Naive thymus-derived CD4-positive, alpha-beta T cell (primary cell): ENCODE results near the gene ZNF223. TPM values are rescaled to one million over a fixed set of nuclear protein-coding genes. Genes with fewer than 3 reads are reported as not detected.

Experiments
- ATAC-seq: fragments of 150-1000 bp; cut with Tn5 transposase; 2 replicates; pipeline ENCODE4 v1.10.0; 2021; ENCODE audit warnings: mild to moderate bottlenecking, moderate library complexity
- CTCF ChIA-PET: fragments of 350-600 bp; sonication (Branson Sonifier 250); formaldehyde crosslinking; loops from one replicate; lab custom pipeline; 2021; ENCODE audit warnings: antibody characterized with exemption; lab: Charles Lee
- POLR2A ChIA-PET: fragments of 350-600 bp; sonication (Branson Sonifier 250); formaldehyde crosslinking; loops from one replicate; lab custom pipeline; 2021; ENCODE audit warnings: antibody characterized with exemption, inconsistent platforms; lab: Charles Lee
- DNase-seq, 9 donors: peaks; one replicate each; pipeline versions ENCODE4 v3.0.0 to v3.0.0-alpha.2; 2020 to 2022; ENCODE audit warnings: mixed read lengths in 1 of 9
- H3K27ac ChIP-seq: one replicate; pipeline ENCODE4 v1.7.0; 2013; ENCODE audit warnings: mild to moderate bottlenecking, low read depth, low read length, moderate library complexity
- H3K27me3 ChIP-seq, 2 donors: one replicate each; pipeline ENCODE4 v1.7.0; 2013; ENCODE audit warnings: low read length in 2 of 2, mild to moderate bottlenecking in 2 of 2, moderate library complexity in 2 of 2; ENCODE audit not compliant: control insufficient read depth in 2 of 2, insufficient read depth in 2 of 2
- H3K36me3 ChIP-seq, 3 experiments: 1 replicate in 2 of 3; 2 replicates in 1 of 3; pipeline ENCODE4 v1.7.0; 2013; ENCODE audit warnings: low read length in 3 of 3, mild to moderate bottlenecking in 3 of 3, moderate library complexity in 1 of 3; ENCODE audit not compliant: insufficient read depth in 3 of 3, control insufficient read depth in 2 of 3
- H3K4me1 ChIP-seq, 2 donors: one replicate each; pipeline ENCODE4 v1.7.0; 2013; ENCODE audit warnings: low read length in 2 of 2, mild to moderate bottlenecking in 2 of 2, moderate library complexity in 1 of 2; ENCODE audit not compliant: control insufficient read depth in 2 of 2, insufficient read depth in 2 of 2
- H3K4me3 ChIP-seq: 2 replicates; pipeline ENCODE4 v1.7.0; 2013; ENCODE audit warnings: mild to moderate bottlenecking, low read length
- H3K9me3 ChIP-seq, 3 experiments: 1 replicate in 2 of 3; 2 replicates in 1 of 3; pipeline ENCODE4 v1.7.0; 2013; ENCODE audit warnings: low read length in 3 of 3; ENCODE audit not compliant: control insufficient read depth in 2 of 3
- H3K27ac Mint-ChIP-seq, 9 donors: one replicate each; pipeline ENCODE4 v1.8.0; 2020 to 2022; ENCODE audit warnings: mixed read lengths in 9 of 9, mild to moderate bottlenecking in 8 of 9, moderate library complexity in 5 of 9, inconsistent platforms in 2 of 9
- H3K27me3 Mint-ChIP-seq, 5 donors: one replicate each; pipeline ENCODE4 v1.8.0; 2021 to 2022; ENCODE audit warnings: mixed read lengths in 5 of 5, mild to moderate bottlenecking in 1 of 5
- H3K36me3 Mint-ChIP-seq, 5 donors: one replicate each; pipeline ENCODE4 v1.8.0; 2020 to 2022; ENCODE audit warnings: mixed read lengths in 5 of 5, mild to moderate bottlenecking in 3 of 5, inconsistent platforms in 1 of 5
- H3K4me1 Mint-ChIP-seq, 7 donors: one replicate each; pipeline ENCODE4 v1.8.0; 2020 to 2022; ENCODE audit warnings: mixed read lengths in 7 of 7, mild to moderate bottlenecking in 3 of 7, inconsistent platforms in 1 of 7
- H3K4me3 Mint-ChIP-seq, 10 donors: one replicate each; pipeline ENCODE4 v1.8.0; 2020 to 2022; ENCODE audit warnings: mild to moderate bottlenecking in 10 of 10, mixed read lengths in 10 of 10, moderate library complexity in 6 of 10, inconsistent platforms in 2 of 10
- H3K9me3 Mint-ChIP-seq, 11 donors: one replicate each; pipeline ENCODE4 v1.8.0; 2020 to 2022; ENCODE audit warnings: mixed read lengths in 11 of 11, mild to moderate bottlenecking in 4 of 11, inconsistent platforms in 1 of 11, moderate library complexity in 1 of 11
- intact Hi-C, 2 donors: fragments of 100-400 bp; cut with micrococcal nuclease; formaldehyde crosslinking; loops; one replicate each; pipeline ENCODE4 v1.15.1; 2023
- polyA plus RNA-seq, 2 donors: library from polyadenylated mRNA; unstranded; fragments of 300-500 nt; fragmentation: Illumina TruSeq; gene quantifications; one replicate each; pipeline ENCODE4 v1.2.3, GENCODE V29; 2021
- total RNA-seq, 6 experiments: library from RNA in 5 of 6; stranded (reverse) in 5 of 6; gene quantifications; 1 replicate in 5 of 6; 2 replicates in 1 of 6; pipeline ENCODE4 v1.2.3 and lab custom pipeline; 2021 to 2026

The ZNF223 gene
- total and polyA plus RNA-seq, 7 experiments from 2014 or later, result 0.15 to 8.7 (median 2.3) TPM

GRCh38 chr19:44092108-44092507, 40.3 kb downstream of the ZNF223 start:
- no peak overlapping the region for H3K27ac Mint-ChIP-seq
- H3K4me3 ChIP-seq, result no peak overlapping the region
- peaks cover 12 to 24% (median 16%) of the 10 kb centered on the region in 7 donors for H3K4me1 Mint-ChIP-seq
- no peak overlapping the region for H3K27ac ChIP-seq
- H3K36me3 Mint-ChIP-seq, result peaks cover 4 to 24% (median 23%) of the 10 kb centered on the region in 5 donors
- no peaks in the 10 kb centered on the region for H3K9me3 ChIP-seq
- ATAC-seq (no peak), DNase-seq (no peak)
- peaks cover 10 to 12% of the 10 kb centered on the region in 2 donors for H3K4me1 ChIP-seq
- peaks cover 0 to 6% (median 0%) of the 10 kb centered on the region in 11 donors for H3K9me3 Mint-ChIP-seq
- no peaks in the 10 kb centered on the region for H3K27me3 Mint-ChIP-seq
- POLR2A ChIA-PET, result no interaction called here
- peaks cover 1 to 16% (median 4%) of the 10 kb centered on the region in 3 experiments for H3K36me3 ChIP-seq
- intact Hi-C loops, result loop anchor here in 1 of 2 donors (10.0 kb wide), 1 partner anchor 337 kb away; the partner anchor contains the start of gene SMG9
- H3K27me3 ChIP-seq, result no peaks in the 10 kb centered on the region
- H3K4me3 Mint-ChIP-seq, result no peak overlapping the region
- CTCF ChIA-PET, result interaction anchor here (0.6 kb wide), 1 partner anchor 21 kb away, joined by 5 read pairs; no protein-coding TSS in a partner anchor

DNA sequence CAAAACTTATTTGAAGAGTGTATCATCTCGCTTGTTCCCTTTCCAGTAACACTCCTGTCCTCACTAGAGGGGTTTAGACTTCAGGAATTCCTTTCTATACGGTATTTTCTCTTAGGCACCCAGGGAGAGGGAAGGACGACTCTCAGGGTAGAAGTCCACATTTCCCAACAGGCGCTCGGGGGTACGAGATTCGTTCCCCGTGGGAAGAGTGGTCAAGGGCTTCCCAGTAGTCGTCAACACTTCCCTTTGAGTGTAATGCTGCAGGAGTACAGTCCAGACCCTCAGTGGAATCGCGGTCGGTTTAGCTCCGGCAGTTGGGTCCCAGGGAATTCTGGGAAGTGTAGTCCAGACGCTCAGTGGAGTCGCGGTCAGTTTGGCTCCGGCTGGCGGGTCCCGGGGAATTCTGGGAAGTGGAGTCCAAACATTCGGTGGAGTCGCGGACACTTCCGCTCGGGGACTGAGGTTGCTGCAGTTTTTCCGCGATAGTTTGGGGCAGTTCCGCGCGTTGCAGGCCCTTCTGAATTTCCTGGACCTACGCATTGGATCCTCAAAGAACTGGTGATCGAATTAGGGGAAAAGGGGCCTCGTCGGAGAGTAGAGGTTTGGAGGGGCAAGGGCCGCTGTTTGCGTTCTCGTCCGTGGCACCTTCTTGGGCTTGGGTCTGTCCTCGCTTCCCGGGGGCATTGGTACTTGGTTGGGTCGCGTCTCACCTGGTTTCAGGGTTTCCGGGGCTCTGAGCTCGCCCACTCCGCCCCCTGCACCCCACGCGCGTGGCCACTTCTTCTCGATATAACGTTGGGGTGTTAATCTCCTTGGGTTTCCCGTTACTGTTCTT, 42.3 kb downstream of the ZNF223 start, which contains the start of gene ZNF224:
TSS of gene ZNF224 (plus strand) at position 431 of the 835 bp plus-strand sequence. CDS start 3,513 bp downstream, outside the sequence.
- ATAC-seq (peak; percentile 94), DNase-seq (peak; percentile 43 to 79 (median 71))
- Mint-ChIP-seq H3K9me3 (peaks cover 0 to 18% (median 2%) of the 10 kb centered on the region in 11 donors), H3K36me3 (peaks cover 7 to 34% (median 32%) of the 10 kb centered on the region in 5 donors), H3K4me1 (peaks cover 16 to 33% (median 25%) of the 10 kb centered on the region in 7 donors), H3K27me3 (no peaks in the 10 kb centered on the region), H3K27ac (peak within 1 kb of the TSS; percentile 58 to 96 (median 87)), H3K4me3 (peak within 1 kb of the TSS; percentile 82 to 99 (median 91))
- H3K27me3 ChIP-seq, result no peaks in the 10 kb centered on the region
- H3K36me3 ChIP-seq, result peaks cover 4 to 33% (median 16%) of the 10 kb centered on the region in 3 experiments
- peak within 1 kb of the TSS; percentile 84 for H3K4me3 ChIP-seq
- peaks cover 10 to 13% of the 10 kb centered on the region in 2 donors for H3K4me1 ChIP-seq
- ChIA-PET CTCF (interaction anchor here (1.4 kb wide), 1 partner anchor 21 kb away, joined by 8 read pairs; no protein-coding TSS in a partner anchor), POLR2A (interaction anchor here (0.9 to 1.3 kb wide), 4 partner anchors 17 to 113 kb away, joined by 3 to 7 read pairs (median 3); no protein-coding TSS in a partner anchor)
- peak within 1 kb of the TSS; percentile 72 for H3K27ac ChIP-seq
- intact Hi-C loops, result loop anchor here (1.0 to 10.0 kb wide), 15 partner anchors 19 to 407 kb away; partner anchors contain the start of genes ZNF155 (in 2 of the 2), ZNF222 (in 2 of the 2), ZNF225 (in 2 of the 2) and ZNF226 (in 2 of the 2)
- no peaks in the 10 kb centered on the region for H3K9me3 ChIP-seq

DNA sequence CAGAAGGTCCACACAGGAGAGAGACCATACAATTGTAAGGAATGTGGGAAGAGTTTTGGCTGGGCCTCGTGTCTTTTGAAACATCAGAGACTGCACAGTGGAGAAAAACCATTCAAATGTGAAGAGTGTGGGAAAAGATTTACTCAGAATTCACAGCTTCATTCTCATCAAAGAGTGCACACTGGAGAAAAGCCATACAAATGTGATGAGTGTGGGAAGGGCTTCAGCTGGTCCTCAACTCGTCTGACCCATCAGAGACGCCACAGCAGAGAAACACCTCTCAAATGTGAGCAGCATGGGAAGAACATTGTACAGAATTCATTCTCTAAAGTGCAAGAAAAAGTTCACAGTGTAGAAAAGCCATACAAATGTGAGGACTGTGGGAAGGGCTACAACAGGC, 55.9 kb downstream of the ZNF223 start:
- Histone ChIP-seq H3K27me3 (no peaks in the 10 kb centered on the region), H3K27ac (no peak overlapping the region), H3K4me1 (peaks cover 0 to 7% of the 10 kb centered on the region in 2 donors), H3K36me3 (peaks cover 0 to 37% (median 12%) of the 10 kb centered on the region in 3 experiments), H3K9me3 (peaks cover 20 to 64% (median 30%) of the 10 kb centered on the region in 3 experiments), H3K4me3 (no peak overlapping the region)
- H3K9me3 Mint-ChIP-seq, result peaks cover 6 to 97% (median 65%) of the 10 kb centered on the region in 11 donors
- POLR2A ChIA-PET, result no interaction called here
- CTCF ChIA-PET, result no interaction called here
- no peak overlapping the region for H3K4me3 Mint-ChIP-seq
- intact Hi-C loops, result no loop called here
- peaks cover 3 to 12% (median 8%) of the 10 kb centered on the region in 7 donors for H3K4me1 Mint-ChIP-seq
- no peak for ATAC-seq
- no peaks in the 10 kb centered on the region for H3K27me3 Mint-ChIP-seq
- no peak for DNase-seq
- H3K27ac Mint-ChIP-seq, result no peak overlapping the region
- H3K36me3 Mint-ChIP-seq, result peaks cover 35 to 70% (median 61%) of the 10 kb centered on the region in 5 donors

GRCh38 chr19:44109458-44109857, 57.6 kb downstream of the ZNF223 start:
- ATAC-seq, result no peak
- no peak overlapping the region for H3K4me3 ChIP-seq
- H3K27ac ChIP-seq, result no peak overlapping the region
- intact Hi-C loops, result no loop called here
- H3K9me3 ChIP-seq, result peaks cover 20 to 57% (median 30%) of the 10 kb centered on the region in 3 experiments
- peaks cover 0 to 28% (median 12%) of the 10 kb centered on the region in 3 experiments for H3K36me3 ChIP-seq
- CTCF ChIA-PET, result no interaction called here
- H3K4me3 Mint-ChIP-seq, result no peak overlapping the region
- H3K27me3 ChIP-seq, result no peaks in the 10 kb centered on the region
- peaks cover 6 to 84% (median 58%) of the 10 kb centered on the region in 11 donors for H3K9me3 Mint-ChIP-seq
- peaks cover 8 to 27% (median 22%) of the 10 kb centered on the region in 7 donors for H3K4me1 Mint-ChIP-seq
- H3K27ac Mint-ChIP-seq, result no peak overlapping the region
- H3K27me3 Mint-ChIP-seq, result no peaks in the 10 kb centered on the region
- peaks cover 3 to 8% of the 10 kb centered on the region in 2 donors for H3K4me1 ChIP-seq
- peaks cover 21 to 58% (median 44%) of the 10 kb centered on the region in 5 donors for H3K36me3 Mint-ChIP-seq
- POLR2A ChIA-PET, result no interaction called here
- no peak for DNase-seq

GRCh38 chr19:44111910-44112463, 60.2 kb downstream of the ZNF223 start:
- Histone ChIP-seq H3K4me3 (peak overlapping the region; percentile 89), H3K9me3 (peaks cover 14 to 42% (median 19%) of the 10 kb centered on the region in 3 experiments), H3K27ac (no peak overlapping the region), H3K36me3 (peaks cover 0 to 22% (median under 1%) of the 10 kb centered on the region in 3 experiments), H3K27me3 (no peaks in the 10 kb centered on the region), H3K4me1 (peaks cover 3 to 8% of the 10 kb centered on the region in 2 donors)
- peak overlapping the region; percentile 32 to 100 (median 70) for H3K4me3 Mint-ChIP-seq
- H3K27me3 Mint-ChIP-seq, result no peaks in the 10 kb centered on the region
- DNase-seq (no peak), ATAC-seq (no peak)
- peaks cover 14 to 49% (median 36%) of the 10 kb centered on the region in 5 donors for H3K36me3 Mint-ChIP-seq
- intact Hi-C loops, result loop anchor here in 1 of 2 donors (2.0 kb wide), 1 partner anchor 29 kb away; the partner anchor contains the start of gene ZNF234
- H3K27ac Mint-ChIP-seq, result peak overlapping the region in 4 of 9 donors; percentile 13 to 66 (median 37)
- ChIA-PET POLR2A (interaction anchor here (0.7 kb wide), 2 partner anchors 17 to 19 kb away, joined by 3 to 4 read pairs; no protein-coding TSS in a partner anchor), CTCF (no interaction called here)
- H3K9me3 Mint-ChIP-seq, result peaks cover 6 to 59% (median 38%) of the 10 kb centered on the region in 11 donors
- H3K4me1 Mint-ChIP-seq, result peaks cover 16 to 38% (median 31%) of the 10 kb centered on the region in 7 donors

DNA sequence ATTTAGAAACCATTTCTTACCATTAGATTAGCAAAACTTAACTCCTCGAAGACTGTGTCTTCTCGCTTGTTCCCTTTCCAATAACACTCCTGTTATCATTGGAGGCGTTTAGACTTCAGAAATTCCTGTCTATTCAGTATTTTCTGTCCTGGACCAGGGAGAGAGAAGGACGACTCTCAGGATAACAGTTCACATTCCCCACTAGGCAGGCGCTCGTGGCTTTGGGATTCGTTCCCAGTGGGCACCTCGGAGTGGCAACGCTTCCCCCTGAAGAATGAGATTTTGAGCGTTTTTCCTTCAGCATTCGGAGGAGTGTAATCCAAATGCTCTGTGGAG, 60.9 kb downstream of the ZNF223 start:
- intact Hi-C loops, result loop anchor here (1.0 to 2.0 kb wide), 15 partner anchors 18 to 388 kb away; partner anchors contain the start of genes ZNF224 (in 2 of the 2), ZNF227 (in 2 of the 2), ZNF230 (in 2 of the 2) and ZNF234 (in 2 of the 2)
- Mint-ChIP-seq H3K4me1 (peaks cover 16 to 38% (median 31%) of the 10 kb centered on the region in 7 donors), H3K9me3 (peaks cover 4 to 51% (median 31%) of the 10 kb centered on the region in 11 donors), H3K27me3 (no peaks in the 10 kb centered on the region), H3K36me3 (peaks cover 6 to 47% (median 35%) of the 10 kb centered on the region in 5 donors), H3K27ac (peak overlapping the region; percentile 82 to 97 (median 88)), H3K4me3 (peak overlapping the region; percentile 95 to 100 (median 99))
- POLR2A ChIA-PET, result no interaction called here
- Histone ChIP-seq H3K27me3 (no peaks in the 10 kb centered on the region), H3K4me3 (peak overlapping the region; percentile 89), H3K27ac (peak overlapping the region; percentile 68), H3K9me3 (peaks cover 7 to 34% (median 12%) of the 10 kb centered on the region in 3 experiments), H3K4me1 (peaks cover 3 to 8% of the 10 kb centered on the region in 2 donors), H3K36me3 (peaks cover 2 to 23% (median 4%) of the 10 kb centered on the region in 3 experiments)
- CTCF ChIA-PET, result no interaction called here
- no peak for DNase-seq
- no peak for ATAC-seq
